NB4 (cell line): Measurements from ENCODE around the gene ZSCAN22.

ENCODE experiments used
- CTCF ChIP-seq: IDR thresholded peaks from one replicate; pipeline ENCODE4 v1.5.1; 2012; ENCODE audit warnings: low read depth, low read length
- MAX ChIP-seq: IDR thresholded peaks from 2 replicates; pipeline ENCODE4 v1.6.1; 2011; ENCODE audit warnings: low read depth, low read length

- TF ChIP-seq CTCF (no peak), MAX (peak; percentile 30; the same call in 1 of the 2 replicates)
These were observed 48.2 kb upstream of the ZSCAN22 start, which contains the start of gene ZNF8 for GRCh38 chr19:58278541-58279041.
